ENCODE data around the gene LRRC40. TPM values are rescaled to one million over a fixed set of nuclear protein-coding genes. Genes with fewer than 3 reads are reported as not detected.

LRRC40 gene
- total and polyA plus RNA-seq, 9 of the 15 experiments (the other 6 are each of a cell fraction or from before 2014, with no cell fraction given): 16.1 to 36.2 (median 30.9) TPM

DNA sequence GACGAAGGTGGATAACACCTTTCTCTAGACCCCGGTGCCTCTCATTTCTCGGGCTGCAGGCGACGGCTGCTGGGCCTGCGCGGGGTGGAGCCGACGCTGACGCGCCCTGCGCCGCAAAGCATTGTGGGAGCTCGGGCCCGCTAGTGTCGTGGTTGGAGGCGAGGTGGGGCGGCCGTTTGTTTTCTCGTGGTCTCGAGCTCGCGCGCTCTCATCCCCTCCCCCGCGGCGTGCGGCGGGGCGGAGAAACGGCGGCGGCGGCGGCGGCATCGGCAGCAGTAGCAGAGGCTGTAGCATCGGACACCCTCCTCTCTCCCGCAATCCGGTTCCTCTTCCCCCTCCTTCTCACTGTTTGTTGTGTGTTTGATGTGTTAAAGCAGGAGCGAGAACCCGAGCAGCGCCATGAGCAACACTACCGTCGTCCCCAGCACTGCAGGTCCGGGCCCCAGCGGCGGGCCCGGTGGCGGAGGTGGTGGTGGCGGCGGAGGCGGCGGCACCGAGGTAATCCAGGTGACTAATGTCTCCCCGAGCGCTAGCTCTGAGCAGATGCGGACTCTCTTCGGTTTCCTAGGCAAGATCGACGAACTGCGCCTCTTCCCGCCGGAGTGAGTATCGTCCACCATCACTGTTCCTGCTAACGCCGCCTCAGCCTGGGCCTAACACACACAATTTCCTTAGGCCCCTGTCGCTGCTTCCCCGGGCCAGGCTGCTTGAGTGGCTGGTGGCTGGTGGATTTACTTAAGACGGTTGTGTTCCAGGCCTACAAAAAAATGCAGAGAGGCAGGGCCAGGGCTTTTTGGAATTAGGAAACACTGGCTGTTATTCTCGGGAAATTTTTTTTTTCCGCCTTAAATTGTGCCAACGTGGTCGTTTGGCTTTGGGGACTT is 16.1 kb upstream of the LRRC40 start, which contains the start of gene SRSF11 (continued):
- TF ChIP-seq, protein P1, sequence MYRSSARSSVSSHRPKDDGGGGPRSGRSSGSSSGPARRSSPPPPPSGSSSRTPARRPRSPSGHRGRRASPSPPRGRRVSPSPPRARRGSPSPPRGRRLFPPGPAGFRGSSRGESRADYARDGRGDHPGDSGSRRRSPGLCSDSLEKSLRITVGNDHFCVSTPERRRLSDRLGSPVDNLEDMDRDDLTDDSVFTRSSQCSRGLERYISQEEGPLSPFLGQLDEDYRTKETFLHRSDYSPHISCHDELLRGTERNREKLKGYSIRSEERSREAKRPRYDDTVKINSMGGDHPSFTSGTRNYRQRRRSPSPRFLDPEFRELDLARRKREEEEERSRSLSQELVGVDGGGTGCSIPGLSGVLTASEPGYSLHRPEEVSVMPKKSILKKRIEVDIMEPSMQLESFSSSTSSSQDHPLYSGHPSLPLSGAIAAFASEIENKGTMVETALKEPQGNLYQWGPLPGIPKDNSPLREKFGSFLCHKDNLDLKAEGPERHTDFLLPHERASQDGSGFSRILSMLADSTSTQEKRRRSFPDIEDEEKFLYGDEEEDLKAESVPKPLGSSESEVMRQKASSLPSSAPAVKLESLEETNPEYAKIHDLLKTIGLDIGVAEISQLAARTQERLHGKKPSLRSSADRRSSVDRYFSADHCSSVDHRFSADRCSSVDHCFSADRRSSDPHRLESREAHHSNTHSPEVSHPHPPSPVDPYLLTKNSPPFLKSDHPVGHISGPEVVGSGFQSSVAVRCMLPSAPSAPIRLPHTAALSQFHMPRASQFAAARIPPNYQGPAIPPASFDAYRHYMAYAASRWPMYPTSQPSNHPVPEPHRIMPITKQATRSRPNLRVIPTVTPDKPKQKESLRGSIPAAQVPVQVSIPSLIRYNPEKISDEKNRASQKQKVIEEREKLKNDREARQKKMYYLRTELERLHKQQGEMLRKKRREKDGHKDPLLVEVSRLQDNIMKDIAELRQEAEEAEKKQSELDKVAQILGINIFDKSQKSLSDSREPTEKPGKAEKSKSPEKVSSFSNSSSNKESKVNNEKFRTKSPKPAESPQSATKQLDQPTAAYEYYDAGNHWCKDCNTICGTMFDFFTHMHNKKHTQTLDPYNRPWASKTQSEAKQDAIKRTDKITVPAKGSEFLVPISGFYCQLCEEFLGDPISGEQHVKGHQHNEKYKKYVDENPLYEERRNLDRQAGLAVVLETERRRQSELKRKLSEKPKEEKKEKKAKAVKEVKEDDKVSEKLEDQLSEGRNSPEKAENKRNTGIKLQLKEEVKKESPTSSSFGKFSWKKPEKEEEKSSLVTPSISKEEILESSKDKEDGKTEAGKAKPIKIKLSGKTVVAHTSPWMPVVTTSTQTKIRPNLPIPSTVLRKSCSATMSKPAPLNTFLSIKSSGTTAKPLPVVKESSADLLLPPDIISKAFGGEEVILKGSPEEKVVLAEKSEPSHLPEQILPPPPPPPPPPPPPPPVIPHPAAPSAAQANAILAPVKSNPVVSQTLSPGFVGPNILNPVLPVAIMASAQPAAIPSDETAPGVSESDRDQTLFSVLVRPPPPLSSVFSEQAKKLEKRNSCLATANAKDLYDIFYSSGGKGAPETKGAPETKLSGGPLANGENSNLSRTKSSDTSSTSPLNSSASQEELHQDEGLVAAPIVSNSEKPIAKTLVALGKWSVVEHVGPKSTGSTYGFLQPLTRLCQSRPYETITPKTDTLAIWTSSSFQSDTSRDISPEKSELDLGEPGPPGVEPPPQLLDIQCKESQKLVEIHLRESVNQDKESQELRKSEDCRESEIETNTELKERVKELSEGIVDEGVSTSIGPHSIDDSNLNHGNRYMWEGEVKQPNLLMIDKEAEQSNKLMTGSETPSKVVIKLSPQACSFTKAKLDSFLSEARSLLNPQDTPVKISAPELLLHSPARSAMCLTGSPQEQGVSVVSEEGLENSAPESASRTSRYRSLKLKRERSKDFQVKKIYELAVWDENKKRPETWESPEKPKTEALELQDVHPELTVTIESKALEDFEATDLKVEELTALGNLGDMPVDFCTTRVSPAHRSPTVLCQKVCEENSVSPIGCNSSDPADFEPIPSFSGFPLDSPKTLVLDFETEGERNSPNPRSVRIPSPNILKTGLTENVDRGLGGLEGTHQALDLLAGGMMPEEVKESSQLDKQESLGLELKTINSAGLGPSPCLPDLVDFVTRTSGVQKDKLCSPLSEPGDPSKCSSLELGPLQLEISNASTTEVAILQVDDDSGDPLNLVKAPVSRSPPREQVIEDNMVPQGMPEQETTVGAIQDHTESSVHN (IDR thresholded peaks at IDR 0.05; ENCODE audit: borderline replicate concordance in 1 of 2, low read depth in 1 of 2): no peak
- no peak for TF ChIP-seq ZNF146 (CRISPR knock-in tag; IDR thresholded peaks at IDR 0.05; ENCODE audit: unreplicated experiment)
- TF ChIP-seq TARDBP (IDR thresholded peaks at IDR 0.05): 0 out of 2 replicates have a peak, but pooled peaks have one; percentile 53
- no peak for TF ChIP-seq MTA2 (IDR thresholded peaks at IDR 0.05; ENCODE audit: low read depth)
- no peak for TF ChIP-seq RBM22 (IDR thresholded peaks at IDR 0.05; ENCODE audit: low read depth, low read length, poor library complexity, severe bottlenecking)
- no peak for TF ChIP-seq SMARCA5 (IDR thresholded peaks at IDR 0.05)
- TF ChIP-seq NCOA2 (IDR thresholded peaks at IDR 0.05; ENCODE audit: partially characterized antibody in 2 of 2): no peak
- TF ChIP-seq SREBF2 (CRISPR knock-in tag; IDR thresholded peaks at IDR 0.05): no peak
- TF ChIP-seq, protein P2, sequence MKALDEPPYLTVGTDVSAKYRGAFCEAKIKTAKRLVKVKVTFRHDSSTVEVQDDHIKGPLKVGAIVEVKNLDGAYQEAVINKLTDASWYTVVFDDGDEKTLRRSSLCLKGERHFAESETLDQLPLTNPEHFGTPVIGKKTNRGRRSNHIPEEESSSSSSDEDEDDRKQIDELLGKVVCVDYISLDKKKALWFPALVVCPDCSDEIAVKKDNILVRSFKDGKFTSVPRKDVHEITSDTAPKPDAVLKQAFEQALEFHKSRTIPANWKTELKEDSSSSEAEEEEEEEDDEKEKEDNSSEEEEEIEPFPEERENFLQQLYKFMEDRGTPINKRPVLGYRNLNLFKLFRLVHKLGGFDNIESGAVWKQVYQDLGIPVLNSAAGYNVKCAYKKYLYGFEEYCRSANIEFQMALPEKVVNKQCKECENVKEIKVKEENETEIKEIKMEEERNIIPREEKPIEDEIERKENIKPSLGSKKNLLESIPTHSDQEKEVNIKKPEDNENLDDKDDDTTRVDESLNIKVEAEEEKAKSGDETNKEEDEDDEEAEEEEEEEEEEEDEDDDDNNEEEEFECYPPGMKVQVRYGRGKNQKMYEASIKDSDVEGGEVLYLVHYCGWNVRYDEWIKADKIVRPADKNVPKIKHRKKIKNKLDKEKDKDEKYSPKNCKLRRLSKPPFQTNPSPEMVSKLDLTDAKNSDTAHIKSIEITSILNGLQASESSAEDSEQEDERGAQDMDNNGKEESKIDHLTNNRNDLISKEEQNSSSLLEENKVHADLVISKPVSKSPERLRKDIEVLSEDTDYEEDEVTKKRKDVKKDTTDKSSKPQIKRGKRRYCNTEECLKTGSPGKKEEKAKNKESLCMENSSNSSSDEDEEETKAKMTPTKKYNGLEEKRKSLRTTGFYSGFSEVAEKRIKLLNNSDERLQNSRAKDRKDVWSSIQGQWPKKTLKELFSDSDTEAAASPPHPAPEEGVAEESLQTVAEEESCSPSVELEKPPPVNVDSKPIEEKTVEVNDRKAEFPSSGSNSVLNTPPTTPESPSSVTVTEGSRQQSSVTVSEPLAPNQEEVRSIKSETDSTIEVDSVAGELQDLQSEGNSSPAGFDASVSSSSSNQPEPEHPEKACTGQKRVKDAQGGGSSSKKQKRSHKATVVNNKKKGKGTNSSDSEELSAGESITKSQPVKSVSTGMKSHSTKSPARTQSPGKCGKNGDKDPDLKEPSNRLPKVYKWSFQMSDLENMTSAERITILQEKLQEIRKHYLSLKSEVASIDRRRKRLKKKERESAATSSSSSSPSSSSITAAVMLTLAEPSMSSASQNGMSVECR (CRISPR knock-in tag; IDR thresholded peaks at IDR 0.05): peak; percentile 62; the same call in 1 of the 2 replicates
- TF ChIP-seq, protein P3, sequence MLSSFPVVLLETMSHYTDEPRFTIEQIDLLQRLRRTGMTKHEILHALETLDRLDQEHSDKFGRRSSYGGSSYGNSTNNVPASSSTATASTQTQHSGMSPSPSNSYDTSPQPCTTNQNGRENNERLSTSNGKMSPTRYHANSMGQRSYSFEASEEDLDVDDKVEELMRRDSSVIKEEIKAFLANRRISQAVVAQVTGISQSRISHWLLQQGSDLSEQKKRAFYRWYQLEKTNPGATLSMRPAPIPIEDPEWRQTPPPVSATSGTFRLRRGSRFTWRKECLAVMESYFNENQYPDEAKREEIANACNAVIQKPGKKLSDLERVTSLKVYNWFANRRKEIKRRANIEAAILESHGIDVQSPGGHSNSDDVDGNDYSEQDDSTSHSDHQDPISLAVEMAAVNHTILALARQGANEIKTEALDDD (IDR thresholded peaks at IDR 0.05): no peak
- no peak for TF ChIP-seq SIRT6 (IDR thresholded peaks at IDR 0.05; ENCODE audit: low read depth, low read length)
- peak; percentile 97 for TF ChIP-seq POLR2G (IDR thresholded peaks at IDR 0.05; ENCODE audit: low read depth, low read length)
- 0 out of 2 replicates have a peak, but pooled peaks have one; percentile 42 for TF ChIP-seq RUNX1 (IDR thresholded peaks at IDR 0.05; ENCODE audit: low read depth)
- TF ChIP-seq FOXJ3 (CRISPR knock-in tag; IDR thresholded peaks at IDR 0.05): no peak
